Measurements from ENCODE around the gene MAGEA11.
"Not testable (repeated sequence)": the region's sequence is repeated elsewhere in the genome, so short reads cannot be mapped to it uniquely, and the experiment has no call there.

The MAGEA11 gene

GRCh38 chrX:149757206-149758067, 45.6 kb downstream of the MAGEA11 start:
- no peak overlapping the region for H3K27ac Mint-ChIP-seq
- DNase-seq (ENCODE audit: low spot score in 2 of 2): no peak
- no peaks in the 10 kb centered on the region for H3K36me3 Mint-ChIP-seq
- ATAC-seq: no peak
- no peaks in the 10 kb centered on the region for H3K9me3 Mint-ChIP-seq
- H3K4me3 Mint-ChIP-seq: no peak overlapping the region
- no peaks in the 10 kb centered on the region for H3K4me1 Mint-ChIP-seq

- Mint-ChIP-seq H3K27ac (no peak overlapping the region), H3K4me3 (no peak overlapping the region), H3K9me3 (no peaks in the 10 kb centered on the region), H3K36me3 (no peaks in the 10 kb centered on the region), H3K4me1 (no peaks in the 10 kb centered on the region)
- ATAC-seq (no peak), DNase-seq (ENCODE audit: low spot score in 2 of 2) (no peak)
Measured at GRCh38 chrX:149758068-149758714, 46.3 kb downstream of the MAGEA11 start.

GRCh38 chrX:149758715-149759078, 46.8 kb downstream of the MAGEA11 start:
- not testable (repeated sequence) for H3K4me3 Mint-ChIP-seq; H3K4me1 Mint-ChIP-seq; DNase-seq (ENCODE audit: low spot score in 2 of 2); ATAC-seq; H3K36me3 Mint-ChIP-seq; H3K9me3 Mint-ChIP-seq; H3K27ac Mint-ChIP-seq

DNA sequence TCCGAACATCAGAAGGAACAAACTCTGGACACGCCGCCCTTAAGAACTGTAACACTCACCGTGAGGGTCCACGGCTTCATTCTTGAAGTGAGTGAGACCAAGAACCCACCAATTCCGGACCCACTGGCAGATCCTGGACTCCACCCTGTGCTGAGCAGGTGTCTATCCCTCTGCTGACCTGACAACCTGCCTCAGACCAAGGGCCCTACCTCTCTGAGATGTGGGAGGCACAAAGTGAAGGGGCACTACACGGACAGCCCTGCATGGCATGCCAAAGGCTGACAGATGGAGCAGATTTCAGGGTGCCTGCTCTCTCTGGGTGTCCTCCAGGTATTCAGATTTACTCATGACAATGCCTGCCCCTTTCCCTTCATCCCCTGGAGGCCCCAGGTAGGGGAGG, 48.0 kb downstream of the MAGEA11 start:
- no peak overlapping the region for H3K4me3 Mint-ChIP-seq
- no peaks in the 10 kb centered on the region for H3K9me3 Mint-ChIP-seq
- no peaks in the 10 kb centered on the region for H3K4me1 Mint-ChIP-seq
- no peaks in the 10 kb centered on the region for H3K36me3 Mint-ChIP-seq
- DNase-seq (ENCODE audit: low spot score in 2 of 2) (no peak), ATAC-seq (no peak)
- H3K27ac Mint-ChIP-seq: peak overlapping the region; percentile 10

GRCh38 chrX:149760965-149761364, 49.1 kb downstream of the MAGEA11 start:
- Mint-ChIP-seq H3K4me1 (no peaks in the 10 kb centered on the region), H3K4me3 (no peak overlapping the region), H3K27ac (no peak overlapping the region), H3K36me3 (no peaks in the 10 kb centered on the region), H3K9me3 (no peaks in the 10 kb centered on the region)
- DNase-seq (ENCODE audit: low spot score in 2 of 2): no peak
- ATAC-seq: no peak

- not testable (repeated sequence) for H3K9me3 Mint-ChIP-seq; H3K4me1 Mint-ChIP-seq; H3K4me3 Mint-ChIP-seq; H3K27ac Mint-ChIP-seq; ATAC-seq; DNase-seq (ENCODE audit: low spot score in 2 of 2); H3K36me3 Mint-ChIP-seq
Measured at GRCh38 chrX:149761858-149762674, 50.2 kb downstream of the MAGEA11 start.

GRCh38 chrX:149762696-149763614, 51.1 kb downstream of the MAGEA11 start:
- no peaks in the 10 kb centered on the region for H3K36me3 Mint-ChIP-seq
- H3K9me3 Mint-ChIP-seq: no peaks in the 10 kb centered on the region
- DNase-seq (ENCODE audit: low spot score in 2 of 2) (no peak), ATAC-seq (no peak)
- H3K4me1 Mint-ChIP-seq: no peaks in the 10 kb centered on the region
- no peak overlapping the region for H3K4me3 Mint-ChIP-seq
- H3K27ac Mint-ChIP-seq: no peak overlapping the region

Data from stimulated activated effector memory CD8-positive, alpha-beta T cell treated with anti-CD3 and anti-CD28 coated beads, Interleukin-12 subunit alpha, Interleukin-12 subunit beta, amount 100 ng/mL, for 72 hours (primary cell).